GM21737 (cell line): Measurements from ENCODE around the gene CDY2B.
"Not testable (repeated sequence)": the region's sequence is repeated elsewhere in the genome, so short reads cannot be mapped to it uniquely, and the experiment has no call there.

ENCODE experiments used
- ATAC-seq: cut with Tn5 transposase; IDR thresholded peaks from one replicate; pipeline ENCODE4 v1.9.1; 2021; ENCODE audit warnings: mild to moderate bottlenecking, moderate library complexity; ENCODE audit not compliant: unreplicated experiment

The CDY2B gene, protein sequence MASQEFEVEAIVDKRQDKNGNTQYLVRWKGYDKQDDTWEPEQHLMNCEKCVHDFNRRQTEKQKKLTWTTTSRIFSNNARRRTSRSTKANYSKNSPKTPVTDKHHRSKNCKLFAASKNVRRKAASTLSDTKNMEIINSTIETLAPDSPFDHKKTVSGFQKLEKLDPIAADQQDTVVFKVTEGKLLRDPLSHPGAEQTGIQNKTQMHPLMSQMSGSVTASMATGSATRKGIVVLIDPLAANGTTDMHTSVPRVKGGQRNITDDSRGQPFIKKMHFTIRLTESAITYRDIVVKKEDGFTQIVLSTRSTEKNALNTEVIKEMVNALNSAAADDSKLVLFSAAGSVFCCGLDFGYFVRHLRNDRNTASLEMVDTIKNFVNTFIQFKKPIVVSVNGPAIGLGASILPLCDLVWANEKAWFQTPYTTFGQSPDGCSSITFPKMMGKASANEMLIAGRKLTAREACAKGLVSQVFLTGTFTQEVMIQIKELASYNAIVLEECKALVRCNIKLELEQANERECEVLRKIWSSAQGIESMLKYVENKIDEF

DNA sequence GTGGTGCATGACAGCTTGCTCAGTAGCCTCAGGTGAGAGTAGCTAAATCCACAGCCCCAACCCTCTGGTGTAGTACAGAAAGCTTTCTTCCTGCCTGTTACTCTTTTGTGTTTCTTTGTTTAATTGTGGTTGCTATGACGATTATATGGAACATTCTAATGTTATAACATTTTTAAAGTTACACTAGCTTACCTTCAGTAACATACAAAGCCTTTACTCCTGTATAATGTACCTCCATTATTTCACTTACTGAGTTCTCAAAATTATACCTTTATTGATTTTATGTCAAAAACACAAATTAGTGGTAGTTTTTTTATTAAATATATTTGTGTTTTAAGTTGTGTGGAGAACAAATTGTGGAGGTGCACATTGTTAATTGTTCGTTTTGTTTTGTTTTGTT lies at the start of gene CDY2B:
Gene CDY2B, minus strand, starts transcription at position 101 of the 400 bp plus-strand sequence. CDS start 328 bp downstream, outside the sequence.
- not testable (repeated sequence) for ATAC-seq

DNA sequence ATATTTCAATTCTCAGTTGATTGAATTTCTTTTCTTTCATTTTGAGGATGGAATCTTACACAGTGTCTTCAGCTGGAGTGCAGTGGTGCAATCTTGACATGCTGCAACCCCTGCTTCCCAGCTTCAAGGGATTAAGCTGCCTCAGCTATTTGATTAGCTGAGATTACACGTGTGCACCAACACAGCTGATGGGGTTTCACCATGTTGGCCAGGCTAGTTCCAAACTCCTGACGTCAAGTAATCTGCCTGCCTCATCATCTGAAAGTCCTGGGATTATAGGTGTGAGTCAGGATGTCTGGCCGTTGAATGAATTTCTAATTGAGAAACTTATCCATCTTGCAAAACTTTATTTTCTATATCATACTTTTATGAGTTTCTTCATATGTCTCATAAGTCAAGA lies 28.0 kb upstream of the CDY2B start:
- ATAC-seq = not testable (repeated sequence)

DNA sequence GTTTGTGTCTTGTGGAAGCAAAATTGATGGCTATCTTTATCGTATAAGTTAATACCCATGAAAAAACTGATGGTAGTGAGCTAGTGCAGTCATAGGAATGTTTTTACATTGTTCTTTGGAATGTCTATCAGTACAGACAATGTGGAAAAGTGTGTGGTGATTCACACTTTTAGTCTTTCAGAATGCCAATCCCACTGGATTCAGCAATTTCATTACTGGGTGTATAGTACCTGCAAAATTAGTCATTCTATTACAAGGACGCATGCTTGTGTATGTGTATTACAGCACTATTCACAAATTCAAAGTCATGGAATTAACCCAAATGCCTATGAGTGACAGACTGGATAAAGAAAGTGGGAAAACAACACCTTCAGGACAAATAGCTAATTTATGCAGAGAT lies 27.3 kb upstream of the CDY2B start:
- ATAC-seq = not testable (repeated sequence)

DNA sequence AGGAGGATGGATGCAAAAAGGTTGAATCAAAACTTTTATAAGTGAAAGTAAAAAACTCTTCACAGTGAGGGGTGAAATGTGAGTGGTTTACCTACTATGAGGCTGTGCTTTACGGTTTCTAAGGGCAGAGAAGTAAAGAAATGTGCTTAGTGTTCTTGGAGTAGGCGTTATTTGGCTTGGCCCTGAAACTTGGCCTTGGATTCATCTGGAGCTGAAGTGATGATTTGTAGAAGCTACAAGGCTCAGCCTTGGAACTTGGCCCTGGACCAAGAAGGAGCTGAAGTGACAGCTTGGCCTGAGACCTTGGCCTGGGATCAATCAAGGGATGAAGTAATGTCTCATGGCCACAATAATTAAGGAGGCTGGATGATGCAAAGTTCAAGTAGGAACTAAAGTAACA lies 1.7 kb upstream of the CDY2B start:
- not testable (repeated sequence) for ATAC-seq

DNA sequence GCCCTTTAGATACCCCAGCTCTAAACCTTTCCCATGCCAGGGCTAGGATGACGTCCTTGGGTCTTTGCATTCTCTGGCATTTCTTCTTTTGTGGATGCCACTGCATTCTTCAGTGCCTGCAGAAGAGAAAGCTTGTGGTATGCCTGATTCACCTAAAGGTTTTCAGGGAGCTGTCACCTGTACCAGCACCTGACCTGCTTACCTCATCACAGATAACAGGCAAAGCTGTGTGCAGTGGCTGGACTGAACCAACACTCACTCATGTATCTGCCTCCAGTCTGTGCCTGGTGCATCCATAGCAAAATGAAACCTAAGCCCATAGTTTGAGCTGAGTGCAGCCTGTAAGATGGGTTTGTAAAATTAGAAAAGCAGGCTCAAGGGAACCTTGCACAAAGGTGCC lies 3.3 kb downstream of the CDY2B start:
- not testable (repeated sequence) for ATAC-seq

DNA sequence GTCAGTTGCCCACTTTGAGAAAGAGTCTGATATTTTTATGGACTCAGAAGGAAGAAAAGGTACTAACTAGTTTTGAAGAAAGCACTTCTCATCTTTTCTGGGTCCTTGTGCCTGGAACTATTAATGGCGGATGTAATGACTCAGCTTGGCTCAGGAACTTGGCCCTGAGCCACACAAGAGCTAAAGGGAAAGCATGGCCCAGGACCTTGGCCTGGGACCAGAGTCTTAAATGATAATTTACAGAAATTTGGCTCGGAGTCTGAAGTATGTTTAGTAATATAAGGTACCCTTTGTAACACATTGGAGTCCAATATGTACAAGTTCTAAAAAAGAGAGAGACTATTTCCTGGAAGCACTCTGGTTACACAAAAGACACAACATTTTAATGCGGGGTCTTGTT lies 4.6 kb downstream of the CDY2B start:
- ATAC-seq = not testable (repeated sequence)

DNA sequence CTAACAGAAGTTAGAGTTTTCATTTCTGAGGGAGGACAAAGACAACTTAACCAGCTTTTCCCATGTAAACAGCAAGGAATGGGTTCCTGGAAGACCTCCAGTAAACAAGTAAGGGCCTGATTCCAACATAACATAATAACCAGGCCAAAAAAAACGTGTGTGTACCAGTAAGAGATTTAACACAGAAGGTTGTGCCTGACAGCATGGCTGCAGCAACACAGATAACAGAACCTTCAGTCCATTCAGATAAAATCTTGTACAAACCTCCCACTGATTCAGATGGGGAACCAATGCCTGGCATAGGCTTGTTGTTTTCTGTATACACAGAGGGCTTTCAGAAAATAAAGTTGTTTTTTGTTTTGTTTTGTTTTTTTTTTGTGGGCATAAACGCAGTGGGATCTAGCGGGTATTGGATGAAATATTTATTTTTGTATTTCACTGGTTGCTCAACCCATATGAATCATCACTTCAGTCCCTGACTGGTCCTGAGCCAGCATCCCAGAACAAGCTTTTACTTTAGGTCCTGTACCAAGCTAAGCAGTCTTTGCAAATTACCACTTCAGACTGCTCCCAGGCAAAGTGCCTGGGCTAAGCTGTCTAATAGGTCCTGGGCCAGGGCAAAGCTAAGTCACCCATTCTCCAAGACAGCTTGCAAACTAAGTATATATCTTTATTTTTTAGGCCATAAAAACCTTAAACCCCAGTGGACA lies 8.7 kb downstream of the CDY2B start:
- ATAC-seq = not testable (repeated sequence)

DNA sequence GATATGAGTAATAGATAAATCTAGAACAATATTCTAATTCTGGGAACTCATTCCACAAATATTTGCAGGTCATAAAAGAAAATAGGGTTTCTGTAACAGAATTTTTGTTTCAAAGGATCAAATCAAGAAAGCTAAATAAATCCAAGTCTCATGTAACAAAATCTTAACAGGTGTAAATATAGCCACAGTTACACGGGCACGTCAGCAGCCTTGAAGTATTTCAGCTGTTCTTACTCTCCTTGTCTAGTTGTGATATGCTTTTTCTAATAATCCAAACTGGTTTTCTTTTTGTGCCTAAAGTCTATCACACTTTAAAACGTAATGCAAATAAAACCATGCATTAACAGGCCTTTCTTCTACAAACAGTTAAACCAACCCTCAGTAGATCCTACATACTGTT lies 9.3 kb downstream of the CDY2B start:
- ATAC-seq = not testable (repeated sequence)

DNA sequence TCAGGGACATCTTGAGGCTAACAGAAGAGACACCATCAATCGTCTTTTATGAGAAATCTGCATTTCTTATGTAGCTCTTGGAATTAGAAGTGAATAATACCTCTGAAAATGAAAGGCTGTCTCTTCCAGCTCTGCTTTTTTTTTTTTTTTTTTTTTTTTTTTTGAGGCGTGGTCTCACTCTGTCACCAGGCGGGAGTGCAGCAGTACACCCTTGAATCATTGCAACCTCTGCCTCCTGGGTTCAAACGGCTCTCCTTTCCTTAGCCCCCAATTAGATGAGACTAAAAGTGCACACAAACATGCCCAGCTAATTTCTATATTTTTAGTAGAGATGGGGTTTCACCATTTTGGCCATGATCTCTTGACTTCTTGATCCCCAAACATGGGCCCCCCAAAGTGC lies 12.2 kb downstream of the CDY2B start:
- not testable (repeated sequence) for ATAC-seq

DNA sequence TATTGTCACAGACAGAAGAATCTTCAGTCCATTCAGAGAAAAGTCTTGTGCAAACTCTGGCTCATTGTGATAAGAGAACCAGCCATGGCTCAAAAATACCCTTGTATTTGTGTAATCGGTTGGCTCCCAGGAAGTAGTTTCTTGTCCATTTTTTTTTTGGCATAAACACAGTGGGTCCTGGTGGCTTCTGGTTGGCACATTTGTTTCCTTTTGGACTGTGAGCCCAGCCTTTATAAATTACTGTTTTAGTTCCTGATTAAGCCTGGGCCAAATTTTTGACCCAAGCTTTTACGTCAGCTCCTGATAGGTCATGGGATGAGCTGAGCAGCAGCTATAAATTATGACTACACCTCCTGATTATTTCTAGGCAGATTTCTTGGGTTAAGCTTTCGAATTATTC lies 19.4 kb downstream of the CDY2B start:
- not testable (repeated sequence) for ATAC-seq

DNA sequence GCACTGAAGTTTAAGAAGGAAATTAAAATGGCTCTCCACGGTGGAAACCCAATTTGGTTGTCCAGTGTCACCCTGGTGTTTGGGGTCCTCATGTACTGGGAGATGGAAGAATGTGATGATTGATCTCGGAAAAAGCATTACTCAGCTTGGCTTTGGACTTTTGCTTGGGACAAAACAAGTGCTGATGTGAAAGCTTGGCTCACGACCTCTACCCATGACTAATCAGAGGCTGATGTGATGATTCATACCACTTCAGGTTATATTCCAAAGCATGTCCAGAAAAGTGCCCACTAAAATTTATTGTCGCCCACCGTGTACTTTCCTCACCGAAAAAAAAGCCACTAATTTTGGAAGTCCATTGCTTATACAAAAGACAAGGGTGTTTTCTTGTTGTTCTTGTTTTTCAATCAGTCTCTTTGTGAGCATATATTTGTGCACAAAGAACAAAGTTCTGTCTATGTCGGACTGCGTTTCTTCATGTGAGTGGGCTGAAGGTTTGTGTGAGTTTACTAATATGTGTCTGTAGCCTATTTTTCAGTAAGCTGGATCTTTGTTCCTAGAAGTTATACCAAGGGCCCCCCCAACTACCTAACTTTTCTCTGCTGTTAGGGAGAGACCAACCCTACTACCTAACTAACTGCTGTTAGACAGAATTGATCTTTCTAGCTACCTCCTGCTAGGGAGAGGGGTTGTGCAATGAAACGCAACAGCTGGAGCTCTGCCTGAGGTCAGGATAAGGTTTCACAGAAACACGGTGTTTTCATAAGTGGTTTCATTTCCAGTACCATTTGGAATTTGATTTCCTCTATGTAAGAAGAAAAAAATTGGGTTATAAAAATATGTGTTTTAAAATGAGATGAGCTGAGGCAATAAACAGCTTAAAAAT lies 22.8 kb downstream of the CDY2B start:
- not testable (repeated sequence) for ATAC-seq

DNA sequence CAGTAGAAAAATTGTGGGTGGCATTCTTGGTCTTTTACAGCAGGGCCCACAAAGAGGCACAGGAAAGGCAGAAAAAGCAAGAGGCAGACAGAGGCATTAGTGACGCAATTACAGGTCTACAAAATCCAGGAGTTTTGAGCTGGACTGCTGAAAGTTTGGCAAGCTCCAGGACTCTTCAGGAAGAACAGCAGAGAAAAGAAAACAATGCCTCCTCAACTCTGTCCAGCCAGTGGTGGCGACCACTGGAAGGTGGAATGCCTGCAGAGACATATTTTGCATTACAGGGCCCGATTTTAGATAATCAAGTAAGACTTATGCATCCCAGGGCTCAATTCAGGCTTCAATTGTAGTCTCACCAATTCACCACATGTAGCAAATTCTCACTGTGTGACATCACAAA lies 23.5 kb downstream of the CDY2B start:
- not testable (repeated sequence) for ATAC-seq

DNA sequence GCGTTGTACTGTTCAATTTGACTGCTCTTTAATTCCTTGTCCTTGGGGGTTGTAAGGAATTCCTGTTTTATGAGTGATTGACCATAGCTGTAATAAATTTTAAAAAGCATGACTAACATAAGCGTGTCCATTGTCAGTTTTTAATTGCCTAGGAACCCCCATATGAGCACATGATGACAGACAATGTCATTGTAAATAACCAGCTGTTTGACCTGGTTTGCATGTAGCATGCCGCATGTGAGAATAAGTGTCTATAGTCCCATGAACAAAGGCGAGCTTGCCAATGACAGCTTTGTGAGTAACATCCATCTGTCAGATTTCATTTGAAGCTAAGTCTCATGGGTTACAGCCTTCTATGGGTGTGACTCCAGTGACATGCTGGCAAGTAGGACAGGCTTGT lies 30.9 kb downstream of the CDY2B start:
- not testable (repeated sequence) for ATAC-seq

DNA sequence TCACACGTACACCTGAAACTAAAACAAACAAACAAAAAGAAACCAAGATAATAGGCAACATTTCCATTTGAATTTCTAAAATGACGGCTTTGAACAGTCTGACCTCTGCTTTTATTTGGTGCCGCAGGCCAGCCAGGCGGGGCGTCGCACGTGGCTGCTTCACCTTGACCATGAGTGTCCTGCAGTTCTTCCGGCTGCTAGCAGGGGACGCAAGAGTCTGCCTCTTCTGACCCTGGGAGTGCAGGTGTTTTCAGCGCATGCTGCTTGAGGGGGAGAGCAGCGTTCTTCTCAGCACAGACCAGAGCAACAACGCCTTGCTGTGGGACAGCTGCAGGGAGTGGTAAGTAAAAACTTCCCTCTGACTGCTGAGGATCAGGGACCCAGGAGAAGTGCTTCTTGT lies 47.9 kb downstream of the CDY2B start:
- ATAC-seq = not testable (repeated sequence)
